Measurements from ENCODE around the gene SLCO3A1. TPM values are rescaled to one million over a fixed set of nuclear protein-coding genes. Genes with fewer than 3 reads are reported as not detected.

Gene SLCO3A1
- total RNA-seq, 1 experiment from 2014 or later, result 5.1 TPM

DNA sequence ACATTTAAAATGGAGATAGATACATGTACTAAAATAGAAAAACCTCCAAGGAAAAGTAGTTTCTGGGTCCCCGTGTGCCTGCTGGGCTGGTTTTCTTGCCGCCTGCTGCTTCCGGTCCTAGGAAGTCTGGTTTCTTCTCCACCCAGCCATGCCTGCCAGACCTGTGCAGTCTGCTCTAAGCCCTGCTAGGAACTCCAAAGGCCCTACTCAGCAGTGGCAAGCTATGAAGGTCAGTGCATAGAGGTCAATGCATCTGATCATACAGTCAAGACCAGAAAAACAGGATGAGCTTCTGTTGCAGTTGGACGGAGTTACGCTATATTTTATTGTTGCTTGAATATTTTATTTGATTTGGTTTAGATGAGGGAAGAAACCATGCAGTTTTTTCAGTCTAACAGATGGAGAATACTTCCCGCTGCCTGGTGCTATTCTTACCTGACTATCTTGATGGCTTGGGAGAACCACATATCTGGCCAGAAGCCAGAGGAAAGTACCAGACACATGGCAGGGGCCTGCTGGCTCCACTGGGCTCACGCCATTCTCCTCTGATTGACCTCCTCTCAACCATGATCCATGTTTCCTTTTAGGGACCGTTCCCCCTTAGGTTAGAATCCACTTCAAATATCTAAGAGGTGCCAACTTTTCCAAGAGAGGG lies 313.4 kb downstream of the SLCO3A1 start (continued):
- TF ChIP-seq, protein P1, sequence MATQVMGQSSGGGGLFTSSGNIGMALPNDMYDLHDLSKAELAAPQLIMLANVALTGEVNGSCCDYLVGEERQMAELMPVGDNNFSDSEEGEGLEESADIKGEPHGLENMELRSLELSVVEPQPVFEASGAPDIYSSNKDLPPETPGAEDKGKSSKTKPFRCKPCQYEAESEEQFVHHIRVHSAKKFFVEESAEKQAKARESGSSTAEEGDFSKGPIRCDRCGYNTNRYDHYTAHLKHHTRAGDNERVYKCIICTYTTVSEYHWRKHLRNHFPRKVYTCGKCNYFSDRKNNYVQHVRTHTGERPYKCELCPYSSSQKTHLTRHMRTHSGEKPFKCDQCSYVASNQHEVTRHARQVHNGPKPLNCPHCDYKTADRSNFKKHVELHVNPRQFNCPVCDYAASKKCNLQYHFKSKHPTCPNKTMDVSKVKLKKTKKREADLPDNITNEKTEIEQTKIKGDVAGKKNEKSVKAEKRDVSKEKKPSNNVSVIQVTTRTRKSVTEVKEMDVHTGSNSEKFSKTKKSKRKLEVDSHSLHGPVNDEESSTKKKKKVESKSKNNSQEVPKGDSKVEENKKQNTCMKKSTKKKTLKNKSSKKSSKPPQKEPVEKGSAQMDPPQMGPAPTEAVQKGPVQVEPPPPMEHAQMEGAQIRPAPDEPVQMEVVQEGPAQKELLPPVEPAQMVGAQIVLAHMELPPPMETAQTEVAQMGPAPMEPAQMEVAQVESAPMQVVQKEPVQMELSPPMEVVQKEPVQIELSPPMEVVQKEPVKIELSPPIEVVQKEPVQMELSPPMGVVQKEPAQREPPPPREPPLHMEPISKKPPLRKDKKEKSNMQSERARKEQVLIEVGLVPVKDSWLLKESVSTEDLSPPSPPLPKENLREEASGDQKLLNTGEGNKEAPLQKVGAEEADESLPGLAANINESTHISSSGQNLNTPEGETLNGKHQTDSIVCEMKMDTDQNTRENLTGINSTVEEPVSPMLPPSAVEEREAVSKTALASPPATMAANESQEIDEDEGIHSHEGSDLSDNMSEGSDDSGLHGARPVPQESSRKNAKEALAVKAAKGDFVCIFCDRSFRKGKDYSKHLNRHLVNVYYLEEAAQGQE (IDR thresholded peaks at IDR 0.05; ENCODE audit: low read depth), result no peak
- TF ChIP-seq, protein P2, sequence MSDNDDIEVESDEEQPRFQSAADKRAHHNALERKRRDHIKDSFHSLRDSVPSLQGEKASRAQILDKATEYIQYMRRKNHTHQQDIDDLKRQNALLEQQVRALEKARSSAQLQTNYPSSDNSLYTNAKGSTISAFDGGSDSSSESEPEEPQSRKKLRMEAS (IDR thresholded peaks at IDR 0.05), result no peak
- no peak for TF ChIP-seq SP1 (IDR thresholded peaks at IDR 0.05; ENCODE audit: low read depth)
- TF ChIP-seq, protein P3, sequence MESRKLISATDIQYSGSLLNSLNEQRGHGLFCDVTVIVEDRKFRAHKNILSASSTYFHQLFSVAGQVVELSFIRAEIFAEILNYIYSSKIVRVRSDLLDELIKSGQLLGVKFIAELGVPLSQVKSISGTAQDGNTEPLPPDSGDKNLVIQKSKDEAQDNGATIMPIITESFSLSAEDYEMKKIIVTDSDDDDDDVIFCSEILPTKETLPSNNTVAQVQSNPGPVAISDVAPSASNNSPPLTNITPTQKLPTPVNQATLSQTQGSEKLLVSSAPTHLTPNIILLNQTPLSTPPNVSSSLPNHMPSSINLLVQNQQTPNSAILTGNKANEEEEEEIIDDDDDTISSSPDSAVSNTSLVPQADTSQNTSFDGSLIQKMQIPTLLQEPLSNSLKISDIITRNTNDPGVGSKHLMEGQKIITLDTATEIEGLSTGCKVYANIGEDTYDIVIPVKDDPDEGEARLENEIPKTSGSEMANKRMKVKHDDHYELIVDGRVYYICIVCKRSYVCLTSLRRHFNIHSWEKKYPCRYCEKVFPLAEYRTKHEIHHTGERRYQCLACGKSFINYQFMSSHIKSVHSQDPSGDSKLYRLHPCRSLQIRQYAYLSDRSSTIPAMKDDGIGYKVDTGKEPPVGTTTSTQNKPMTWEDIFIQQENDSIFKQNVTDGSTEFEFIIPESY (IDR thresholded peaks at IDR 0.05; ENCODE audit: extremely low read depth, insufficient replicate concordance, low read length), result no peak

DNA sequence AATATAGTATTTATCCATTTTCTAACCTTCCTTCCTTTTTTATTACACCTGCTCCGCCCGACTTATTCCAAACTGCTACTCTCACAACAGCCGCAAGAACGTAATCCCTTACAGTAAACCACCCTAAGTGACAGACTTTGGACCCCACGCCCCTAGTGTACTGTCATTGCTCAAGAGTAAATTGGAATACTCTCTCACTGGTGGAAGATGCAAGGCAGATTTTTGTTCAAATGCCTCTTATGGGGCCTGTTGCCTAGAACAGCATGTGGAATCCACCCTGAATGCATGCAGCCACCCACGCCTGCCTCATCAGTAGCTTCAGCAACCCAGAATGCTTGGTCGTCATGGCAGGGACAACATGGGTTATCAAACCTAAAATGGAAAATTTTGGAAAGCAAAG lies 313.9 kb downstream of the SLCO3A1 start:
- H4K20me1 ChIP-seq (ENCODE audit: insufficient read depth), result no peaks in the 10 kb centered on the region
- no peak overlapping the region for H3K4me2 ChIP-seq (ENCODE audit: low read length)
- RAD21 ChIA-PET (ENCODE audit: low non-redundant PET in 1 of 2, low total read pairs in 2 of 2, uncharacterized antibody in 2 of 2, unreplicated experiment in 2 of 2), result no interaction called here
- H3K27me3 ChIP-seq (ENCODE audit: insufficient read depth, low read length), result peaks cover 5% of the 10 kb centered on the region; the same call in 1 of the 2 replicates
- H3K9me3 ChIP-seq (ENCODE audit: control insufficient read depth in 1 of 2, insufficient read depth in 1 of 2, low read depth in 1 of 2, low read length in 2 of 2), result no peaks in the 10 kb centered on the region
- no peaks in the 10 kb centered on the region for H3K36me3 ChIP-seq (ENCODE audit: control insufficient read depth in 1 of 2, insufficient read depth in 2 of 2, low read length in 2 of 2)
- no peak overlapping the region for H3K9ac ChIP-seq (ENCODE audit: low read length)
- TF ChIP-seq EGR1 (IDR thresholded peaks at IDR 0.05; ENCODE audit: low read depth) (no peak), FOSL1 (IDR thresholded peaks at IDR 0.05; ENCODE audit: low read depth) (no peak), ZFX (IDR thresholded peaks at IDR 0.05) (no peak), EZH2phosphoT487 (IDR thresholded peaks at IDR 0.05; ENCODE audit: borderline replicate concordance) (no peak), SIN3A (IDR thresholded peaks at IDR 0.05; ENCODE audit: low read depth) (no peak)
- TF ChIP-seq, protein P4, sequence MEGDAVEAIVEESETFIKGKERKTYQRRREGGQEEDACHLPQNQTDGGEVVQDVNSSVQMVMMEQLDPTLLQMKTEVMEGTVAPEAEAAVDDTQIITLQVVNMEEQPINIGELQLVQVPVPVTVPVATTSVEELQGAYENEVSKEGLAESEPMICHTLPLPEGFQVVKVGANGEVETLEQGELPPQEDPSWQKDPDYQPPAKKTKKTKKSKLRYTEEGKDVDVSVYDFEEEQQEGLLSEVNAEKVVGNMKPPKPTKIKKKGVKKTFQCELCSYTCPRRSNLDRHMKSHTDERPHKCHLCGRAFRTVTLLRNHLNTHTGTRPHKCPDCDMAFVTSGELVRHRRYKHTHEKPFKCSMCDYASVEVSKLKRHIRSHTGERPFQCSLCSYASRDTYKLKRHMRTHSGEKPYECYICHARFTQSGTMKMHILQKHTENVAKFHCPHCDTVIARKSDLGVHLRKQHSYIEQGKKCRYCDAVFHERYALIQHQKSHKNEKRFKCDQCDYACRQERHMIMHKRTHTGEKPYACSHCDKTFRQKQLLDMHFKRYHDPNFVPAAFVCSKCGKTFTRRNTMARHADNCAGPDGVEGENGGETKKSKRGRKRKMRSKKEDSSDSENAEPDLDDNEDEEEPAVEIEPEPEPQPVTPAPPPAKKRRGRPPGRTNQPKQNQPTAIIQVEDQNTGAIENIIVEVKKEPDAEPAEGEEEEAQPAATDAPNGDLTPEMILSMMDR (IDR thresholded peaks at IDR 0.05 in 2 of 3, conservative IDR thresholded peaks at IDR 0.05 in 1 of 3; ENCODE audit: borderline replicate concordance in 1 of 3, insufficient read depth in 1 of 3, low read depth in 2 of 3, low read length in 2 of 3), result no peak
- TF ChIP-seq, protein P2 (IDR thresholded peaks at IDR 0.05), result no peak
- no peak overlapping the region for H3K27ac ChIP-seq (ENCODE audit: low read depth, low read length)
- CTCF ChIA-PET, result no interaction called here
- H3K79me2 ChIP-seq (ENCODE audit: insufficient read depth, low read length), result no peaks in the 10 kb centered on the region
- H2AFZ ChIP-seq (ENCODE audit: low read depth, low read length, poor library complexity, severe bottlenecking), result no peak overlapping the region
- H3K4me1 ChIP-seq (ENCODE audit: control insufficient read depth in 1 of 2, insufficient read depth in 2 of 2, low read length in 2 of 2), result no peaks in the 10 kb centered on the region
- H3K9me2 ChIP-seq (ENCODE audit: insufficient read depth), result no peaks in the 10 kb centered on the region
- POLR2A ChIA-PET, result no interaction called here
- BruUV-seq (replicated peaks), result no TSS peak
- intact Hi-C loops (cut with micrococcal nuclease), result no loop called here
- no peak overlapping the region for H3K4me3 ChIP-seq (replicated peaks in 1 of 2; ENCODE audit: low read depth in 1 of 2, low read length in 2 of 2)
- DNase-seq (ENCODE audit: low read depth, low spot score), result no peak
- ATAC-seq, result no peak

Measured in HCT116 (cell line).